ENCODE data around the gene SLC46A3.

SLC46A3 gene

GRCh38 chr13:28678809-28679208, 40.0 kb downstream of the SLC46A3 start:
- DNase-seq = no peak

- peak; percentile 28 to 31 for DNase-seq
Observed at GRCh38 chr13:28671126-28671792, 47.5 kb downstream of the SLC46A3 start.

- no peak for DNase-seq
Observed at GRCh38 chr13:28666897-28667488, 51.8 kb downstream of the SLC46A3 start.

GRCh38 chr13:28659621-28659970, 59.2 kb downstream of the SLC46A3 start:
- peak; percentile 56 to 58 for DNase-seq

- peak; percentile 85 to 87 for DNase-seq
Observed at GRCh38 chr13:28658796-28659620, 59.8 kb downstream of the SLC46A3 start, which contains the start of gene POMP. TSS of gene POMP (plus strand) at chr13:28659130. CDS start at chr13:28659185, 55 bp downstream.

- no peak for DNase-seq
Observed at GRCh38 chr13:28658539-28658795, 60.3 kb downstream of the SLC46A3 start.

GRCh38 chr13:28657784-28658538, 60.8 kb downstream of the SLC46A3 start:
- DNase-seq = peak; percentile 30 to 57

- no peak for DNase-seq
Observed at GRCh38 chr13:28655561-28655960, 63.2 kb downstream of the SLC46A3 start.

- no peak for DNase-seq
Observed at GRCh38 chr13:28654276-28654675, 64.5 kb downstream of the SLC46A3 start.

GRCh38 chr13:28653111-28653510, 65.7 kb downstream of the SLC46A3 start:
- DNase-seq = no peak

GRCh38 chr13:28651810-28652401, 66.9 kb downstream of the SLC46A3 start:
- DNase-seq = peak; percentile 18 to 35

GRCh38 chr13:28650284-28650683, 68.5 kb downstream of the SLC46A3 start:
- DNase-seq = no peak

Data from inflammatory macrophage treated with lipopolysaccharide for 1 hour (primary cell).